ENCODE measurements around the gene CCL28.

Gene CCL28

DNA sequence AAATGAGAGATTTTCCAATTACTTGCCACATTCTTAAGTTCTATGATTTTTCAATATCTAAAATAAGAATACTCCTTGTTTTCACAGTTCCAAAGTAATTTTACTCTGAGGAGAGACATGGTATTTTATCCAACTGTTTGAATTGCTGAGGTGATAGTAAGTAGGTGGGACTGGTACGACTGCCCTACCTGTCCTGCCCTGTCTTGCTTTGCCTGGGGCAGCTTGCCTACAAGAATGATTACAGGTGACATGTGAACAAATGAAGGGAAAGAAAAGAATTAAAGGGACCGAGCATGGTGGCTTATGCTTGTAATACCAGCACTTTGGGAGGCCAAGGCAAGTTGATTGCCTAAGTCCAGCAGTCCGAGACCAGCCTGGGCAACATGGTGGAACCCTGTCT, 57.4 kb downstream of the CCL28 start:
- no peak for DNase-seq

DNA sequence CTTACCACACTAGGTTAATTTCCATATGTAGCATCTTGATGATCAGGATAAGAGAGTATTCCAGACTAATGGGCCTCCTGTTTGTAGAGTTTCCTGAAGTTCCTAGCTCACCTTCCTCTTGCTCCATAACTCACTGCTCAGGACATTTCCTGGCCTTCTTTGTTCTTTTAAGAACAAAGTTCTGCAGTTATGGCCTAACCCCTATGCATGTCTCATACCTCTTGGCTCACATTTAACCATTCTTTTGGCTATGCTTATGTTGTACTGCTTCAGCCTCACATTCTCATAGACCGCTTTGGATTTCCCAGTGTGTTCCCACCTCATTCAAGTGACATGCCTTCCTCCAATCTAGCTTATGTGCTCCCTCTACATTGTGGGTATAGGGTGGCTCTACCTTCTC, 58.5 kb downstream of the CCL28 start:
- DNase-seq, result no peak

DNA sequence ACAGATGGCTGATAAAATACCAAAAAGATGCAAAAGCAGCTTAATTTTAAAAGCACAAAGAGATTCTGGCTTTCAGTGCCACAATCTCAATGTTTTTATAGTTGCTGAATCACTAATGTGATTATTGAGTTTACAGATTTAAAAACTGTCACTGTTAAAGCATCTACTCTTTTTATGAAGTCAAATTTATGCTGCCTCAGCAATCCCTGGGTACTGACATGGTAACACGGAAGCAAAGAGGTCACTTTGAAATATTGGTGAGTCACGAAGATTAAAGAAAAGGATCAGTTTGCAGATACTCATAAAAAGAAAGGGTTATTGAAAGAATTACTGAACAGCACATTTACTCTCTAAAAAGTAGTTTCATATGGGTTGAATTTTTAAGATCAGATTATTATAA, 59.3 kb downstream of the CCL28 start:
- DNase-seq, result no peak

DNA sequence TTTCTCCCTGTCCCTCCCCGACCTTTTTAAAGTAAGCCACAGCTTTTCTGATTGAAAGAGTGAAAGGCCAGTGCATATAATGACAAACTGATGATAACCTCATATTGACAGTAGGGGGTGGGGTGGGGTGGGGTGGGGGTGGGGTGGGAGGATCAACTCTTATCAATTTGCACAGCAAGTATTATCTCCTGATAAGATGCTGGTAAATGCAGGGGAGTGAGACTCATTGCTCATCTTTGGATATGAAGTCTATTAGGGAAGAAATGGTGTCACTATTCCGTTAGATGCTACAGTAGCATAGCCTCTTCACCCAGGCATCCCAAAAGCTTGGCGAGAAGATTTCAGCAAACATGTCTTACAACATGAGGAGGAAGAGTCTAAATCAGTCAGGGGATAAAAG, 60.1 kb downstream of the CCL28 start:
- DNase-seq, result no peak

DNA sequence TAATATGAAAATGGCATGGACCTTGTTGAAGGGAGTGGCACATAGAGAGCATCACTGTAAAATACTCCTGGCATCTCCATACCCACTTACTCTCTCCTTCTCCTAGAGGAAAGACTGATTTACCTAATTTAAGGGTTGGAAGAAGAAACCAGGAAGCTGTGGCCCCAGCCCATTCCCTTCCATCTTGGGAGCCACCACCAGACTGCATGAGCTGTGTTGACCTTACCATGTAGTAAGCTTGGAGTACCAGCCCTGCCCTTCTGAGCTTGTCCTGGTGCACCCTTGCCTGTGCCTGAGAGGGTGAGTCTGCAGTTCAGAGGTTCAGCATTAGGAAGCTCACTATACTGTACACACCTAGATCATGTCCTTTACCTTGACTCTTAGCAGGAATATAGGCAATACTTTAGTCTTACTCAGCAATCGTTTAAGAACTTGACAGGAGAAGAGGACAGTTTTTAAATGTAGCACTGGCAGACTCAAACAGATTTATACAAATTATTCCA, 63.3 kb downstream of the CCL28 start:
- DNase-seq, result no peak

DNA sequence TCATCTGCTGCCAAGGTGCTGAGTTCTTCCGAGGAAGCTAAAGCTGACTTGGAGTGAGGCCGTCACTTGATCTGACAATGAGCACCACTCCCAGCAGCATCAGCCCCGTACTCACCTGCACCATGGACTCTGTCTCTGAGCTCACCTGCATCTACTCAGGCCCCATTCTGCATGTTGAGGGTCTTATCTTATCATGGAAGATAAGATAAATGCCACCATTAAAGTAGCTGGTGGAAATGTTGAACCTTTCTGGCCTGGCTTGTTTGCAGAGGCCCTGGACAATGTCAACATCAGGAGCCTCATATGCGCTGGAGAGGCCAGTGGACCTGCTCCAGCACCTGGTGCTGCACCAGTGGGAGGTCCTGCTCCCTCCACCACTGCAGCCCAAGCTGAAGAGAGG, 64.0 kb downstream of the CCL28 start:
- DNase-seq, result no peak

DNA sequence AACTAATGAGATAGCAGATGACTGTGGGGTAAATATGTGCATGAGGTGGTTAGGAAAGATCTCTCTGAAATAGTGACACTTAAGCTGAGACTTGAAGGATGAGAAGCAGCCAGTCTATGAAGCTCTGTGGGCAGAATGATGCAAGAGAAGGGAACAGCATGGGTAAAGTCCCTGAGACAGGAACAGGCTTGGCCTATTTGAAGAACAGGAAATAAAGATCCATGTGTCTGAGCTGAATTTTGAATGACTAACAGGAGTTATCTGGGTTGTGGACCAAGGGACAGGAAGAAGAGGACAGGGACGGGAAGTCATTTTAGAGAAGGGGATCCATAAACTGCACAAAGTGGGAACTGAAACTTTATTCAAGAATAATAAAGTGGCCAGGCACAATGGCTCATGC, 73.3 kb downstream of the CCL28 start:
- no peak for DNase-seq

DNA sequence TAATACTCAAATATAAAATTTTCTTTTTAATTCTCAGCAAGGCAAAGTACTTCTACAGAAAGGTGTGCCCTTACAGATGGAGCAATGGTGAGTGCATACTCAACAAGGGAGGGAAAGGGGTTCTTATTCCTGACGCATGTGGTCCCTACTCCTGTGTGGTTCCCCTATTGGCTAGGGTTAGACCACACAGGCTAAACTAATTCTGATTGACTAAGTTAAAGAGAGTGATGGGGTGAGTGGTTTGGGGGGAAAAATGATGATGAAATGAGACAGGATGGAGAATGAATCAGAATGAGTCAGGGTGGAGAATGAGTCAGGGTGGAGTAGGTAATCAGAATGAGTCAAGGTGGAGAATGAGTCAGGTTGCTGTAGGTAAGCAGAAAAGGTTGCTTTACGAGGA, 76.0 kb downstream of the CCL28 start:
- DNase-seq, result no peak

DNA sequence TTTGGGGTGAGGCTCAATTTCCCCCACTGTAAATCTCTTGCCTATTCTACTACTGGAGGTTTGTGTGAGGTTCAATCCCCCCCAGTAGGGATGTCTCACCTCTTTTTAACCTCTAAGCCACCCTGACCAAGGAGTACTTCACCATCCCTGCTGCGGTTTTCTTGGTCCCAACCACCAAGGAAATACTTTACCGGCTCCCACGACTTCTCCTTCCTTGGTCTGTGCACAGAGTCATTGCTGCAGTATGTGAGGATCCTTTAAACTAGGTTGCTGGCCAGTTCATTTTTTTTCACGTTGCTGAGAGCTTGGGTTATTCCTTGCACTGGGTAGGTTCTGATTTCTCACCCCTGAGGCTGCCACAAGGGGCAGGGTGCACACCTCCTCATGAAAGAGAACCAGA, 76.5 kb downstream of the CCL28 start:
- no peak for DNase-seq

DNA sequence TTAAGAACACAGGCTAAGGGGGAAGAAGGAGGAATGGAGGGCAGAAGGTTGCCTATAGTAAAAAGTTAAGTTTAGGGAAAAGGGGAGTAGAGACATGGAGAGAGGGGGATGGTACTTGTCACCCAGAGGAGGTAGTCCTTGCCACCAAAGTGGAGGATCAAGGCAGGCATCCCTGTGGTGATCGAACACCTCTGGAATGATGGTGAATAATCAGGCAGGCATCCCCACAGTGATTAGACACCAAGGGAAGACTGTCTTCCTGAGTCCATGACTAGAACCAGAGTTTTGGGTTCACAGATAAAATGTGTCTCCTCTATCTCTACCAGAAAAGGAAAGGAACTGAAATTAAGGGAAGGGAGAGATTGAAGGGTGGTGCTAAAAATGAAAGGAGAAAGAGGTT, 79.8 kb downstream of the CCL28 start:
- no peak for DNase-seq

All from stimulated activated CD4-positive, alpha-beta T cell treated with anti-CD3 and anti-CD28 coated beads, Interleukin-12 subunit alpha, Interleukin-12 subunit beta, amount 100 ng/mL, for 4 hours (primary cell).